K562 (cell line): ENCODE results near the gene CFAP73. TPM values are rescaled to one million over a fixed set of nuclear protein-coding genes. Genes with fewer than 3 reads are reported as not detected.

Source experiments
- ADNP ChIP-seq: fragments of 200-800 bp; sonication (Bioruptor generic); IDR thresholded peaks from 2 replicates; pipeline ENCODE4 v1.6.1; 2016; ENCODE audit warnings: missing genetic modification characterization, missing compliant biosample characterization
- ARID4B ChIP-seq: sonication (generic); formaldehyde crosslinking; IDR thresholded peaks from 2 replicates; pipeline ENCODE4 v1.8.0; 2022; ENCODE audit warnings: mild to moderate bottlenecking, missing genetic modification reagents
- ASH1L ChIP-seq: fragments of 450-650 bp; IDR thresholded peaks from 2 replicates; pipeline ENCODE4 v1.6.1; 2018; ENCODE audit warnings: borderline replicate concordance, mild to moderate bottlenecking, low read depth; ENCODE audit not compliant: partially characterized antibody
- CREM ChIP-seq: IDR thresholded peaks from 2 replicates; pipeline ENCODE4 v1.6.1; 2014; ENCODE audit warnings: antibody characterized with exemption, low read depth
- CUX1 ChIP-seq: fragments of 200-800 bp; sonication (Bioruptor generic); IDR thresholded peaks from 2 replicates; pipeline ENCODE4 v1.6.1; 2016; ENCODE audit warnings: missing genetic modification characterization, missing compliant biosample characterization
- HDAC3 ChIP-seq: fragments of 450-650 bp; IDR thresholded peaks from 2 replicates; pipeline ENCODE4 v1.6.1; 2018; ENCODE audit warnings: borderline replicate concordance, mild to moderate bottlenecking, moderate library complexity; ENCODE audit not compliant: partially characterized antibody
- MBD2 ChIP-seq: sonication (generic); IDR thresholded peaks from 2 replicates; pipeline ENCODE4 v1.6.1; 2016; ENCODE audit warnings: low read depth, borderline replicate concordance
- NFE2L1 ChIP-seq: fragments of 450-650 bp; IDR thresholded peaks from 2 replicates; pipeline ENCODE4 v1.6.1; 2016; ENCODE audit warnings: missing genetic modification characterization, low read depth, mild to moderate bottlenecking, missing compliant biosample characterization, moderate library complexity, borderline replicate concordance
- POLR2AphosphoS2 ChIP-seq: IDR thresholded peaks from 2 replicates; pipeline ENCODE4 v1.6.1; 2012; ENCODE audit warnings: low read length, improper control_type of control experiment
- SAFB ChIP-seq: fragments of 200-400 bp; formaldehyde crosslinking; IDR thresholded peaks from 2 replicates; pipeline ENCODE4 v1.6.1; 2017; ENCODE audit warnings: low read depth, low read length, borderline replicate concordance
- SOX6 ChIP-seq: fragments of 450-650 bp; IDR thresholded peaks from 2 replicates; pipeline ENCODE4 v1.6.1; 2014; ENCODE audit warnings: mild to moderate bottlenecking
- ZFP30 ChIP-seq: fragments of 250-450 bp; sonication (Bioruptor Pico); IDR thresholded peaks from 2 replicates; pipeline ENCODE4 v1.8.0; 2022; ENCODE audit warnings: moderate library complexity, mild to moderate bottlenecking, inconsistent platforms, borderline replicate concordance
- ZNF124 ChIP-seq: sonication (generic); formaldehyde crosslinking; IDR thresholded peaks from 2 replicates; pipeline ENCODE4 v1.8.1; 2022; ENCODE audit warnings: missing genetic modification reagents
- ZNF512 ChIP-seq: IDR thresholded peaks from 2 replicates; pipeline ENCODE4 v1.6.1; 2016; ENCODE audit warnings: missing genetic modification characterization, missing compliant biosample characterization
- ZNF699 ChIP-seq: fragments of 250-450 bp; sonication (Bioruptor Pico); IDR thresholded peaks from 2 replicates; pipeline ENCODE4 v1.8.0; 2021; ENCODE audit warnings: mild to moderate bottlenecking, moderate library complexity; ENCODE audit not compliant: insufficient replicate concordance
- ZNF830 ChIP-seq: fragments of 250-450 bp; sonication (Bioruptor Pico); IDR thresholded peaks from 2 replicates; pipeline ENCODE4 v1.5.0; 2021; ENCODE audit warnings: mild to moderate bottlenecking
- polyA plus RNA-seq, 8 experiments: library from polyadenylated mRNA; depleted of rRNA in 4 of 8; stranded (reverse) in 5 of 8; unstranded in 3 of 8; fragments of >200 nt; fragmentation: Nextera tagmentation in 2 of 8; fragmentation: Illumina TruSeq in 1 of 8; extraction: Ambion mirVana in 2 of 8; extraction: Trizol in 1 of 8; gene quantifications; 2 replicates each; pipeline versions ENCODE4 v1.2.1 to v1.2.3, GENCODE V29; 2011 to 2014; ENCODE audit warnings: inconsistent platforms in 1 of 8, missing spikeins in 1 of 8
- total RNA-seq, 7 experiments: library from RNA; depleted of rRNA in 6 of 7; stranded (reverse); fragments of >200 nt in 6 of 7; fragmentation: Illumina TruSeq in 2 of 7; extraction: Trizol in 2 of 7; gene quantifications; 2 replicates each; pipeline versions ENCODE4 v1.2.1 to v1.2.3, GENCODE V29; 2011 to 2021; ENCODE audit warnings: low replicate concordance in 1 of 7

Gene CFAP73
- total and polyA plus RNA-seq, 9 of the 15 experiments (the other 6 are each of a cell fraction or from before 2014, with no cell fraction given), result not detected

GRCh38 chr12:113185180-113186032, 35.9 kb downstream of the CFAP73 start, which contains the start of the genes DDX54 and RITA1 (continued):
- TF ChIP-seq ARID4B (CRISPR knock-in tag) (peak; percentile 83), ZNF512 (tag) (no peak), ADNP (no peak), ZNF124 (CRISPR knock-in tag) (no peak), ASH1L (peak; percentile 65), POLR2AphosphoS2 (no peak), SAFB (no peak), ZFP30 (CRISPR knock-in tag) (no peak), HDAC3 (no peak), NFE2L1 (no peak), ZNF830 (CRISPR knock-in tag) (no peak; the same call in 1 of the 2 replicates), CREM (peak; percentile 49; the same call in 1 of the 2 replicates), MBD2 (peak; percentile 93), CUX1 (CRISPR knock-in tag) (no peak; the same call in 1 of the 2 replicates), SOX6 (no peak), ZNF699 (CRISPR knock-in tag) (no peak)
